SK-N-MC (cell line): ENCODE measurements around the gene DCDC2.

Source experiments
- EZH2 ChIP-seq: fragments of 200-600 bp; sonication (generic); IDR thresholded peaks from one replicate; pipeline ENCODE4 v1.6.1; 2017; ENCODE audit warnings: antibody characterized with exemption
- POLR2AphosphoS5 ChIP-seq: IDR thresholded peaks from 2 replicates; pipeline ENCODE4 v1.6.1; 2012; ENCODE audit warnings: mild to moderate bottlenecking, low read depth, low read length, borderline replicate concordance

DNA sequence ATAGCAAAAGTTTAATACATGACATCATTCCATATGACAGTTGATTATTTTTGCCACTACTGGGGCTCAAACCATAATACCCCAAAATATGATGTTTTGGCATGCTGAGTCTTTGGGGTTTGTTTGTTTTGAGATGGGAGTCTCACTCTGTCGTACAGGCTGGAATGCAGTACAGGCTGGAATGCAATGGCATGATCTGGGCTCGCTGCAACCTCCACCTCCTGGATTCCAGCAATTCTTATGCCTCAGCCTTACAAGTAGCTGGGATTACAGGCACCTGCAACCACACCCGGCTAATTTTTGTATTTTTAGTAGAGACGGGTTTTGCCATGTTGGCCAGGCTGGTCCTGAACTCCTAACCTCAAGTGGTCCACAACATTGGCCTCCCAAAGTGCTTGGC lies 43.6 kb upstream of the DCDC2 start:
- no peak for TF ChIP-seq POLR2AphosphoS5
- TF ChIP-seq EZH2, result no peak
